GM18508 (cell line): ENCODE data around the gene VSIG1.

Experiments
- ATAC-seq: cut with Tn5 transposase; IDR thresholded peaks from one replicate; pipeline ENCODE4 v1.9.1; 2021; ENCODE audit warnings: moderate number of reproducible peaks; ENCODE audit not compliant: insufficient read depth, unreplicated experiment

The VSIG1 gene

DNA sequence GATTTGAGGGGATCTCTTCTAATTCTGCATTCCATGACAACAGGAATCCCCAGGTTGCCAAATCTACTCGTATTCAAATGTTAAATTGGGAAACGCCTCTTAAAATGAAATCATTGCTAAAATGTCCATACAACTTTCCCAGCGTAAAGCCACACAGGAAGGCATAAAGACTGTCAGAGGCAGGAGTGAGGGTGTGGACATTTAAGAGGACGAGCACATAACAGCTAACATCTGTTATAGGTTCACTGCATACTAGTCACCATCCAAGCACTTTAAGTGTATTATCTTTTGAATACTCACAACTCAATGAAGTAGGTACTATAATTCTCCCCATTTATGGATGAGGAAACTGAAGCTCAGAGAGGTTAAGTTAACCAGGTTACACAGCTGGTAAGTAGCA is 82.3 kb downstream of the VSIG1 start:
- ATAC-seq = no peak
